Esophagus muscularis mucosa (tissue), 4 donors: ENCODE data around the gene PPP2R5C. TPM values are rescaled to one million over a fixed set of nuclear protein-coding genes. Genes with fewer than 3 reads are reported as not detected.

ENCODE experiments used
- DNase-seq: peaks from one replicate; pipeline ENCODE4 v3.0.0-alpha.2; 2017; ENCODE audit errors: extremely low spot score
- H3K27ac ChIP-seq, 4 donors: fragments of 200-600 bp; sonication (generic); replicated peaks in 1 of 4; 1 replicate in 3 of 4; 2 replicates in 1 of 4; pipeline ENCODE4 v1.5.1; 2016 to 2019; ENCODE audit warnings: mild to moderate bottlenecking in 1 of 4
- H3K27me3 ChIP-seq, 4 donors: fragments of 200-600 bp; sonication (generic); one replicate each; pipeline versions ENCODE4 v1.5.1 to v1.6.0; 2016 to 2019
- H3K36me3 ChIP-seq, 4 donors: fragments of 200-600 bp; sonication (generic); one replicate each; pipeline ENCODE4 v1.5.1; 2016 to 2019
- H3K4me1 ChIP-seq, 4 donors: fragments of 200-600 bp; sonication (generic); one replicate each; pipeline ENCODE4 v1.5.1; 2016 to 2019
- H3K4me3 ChIP-seq, 4 donors: fragments of 200-600 bp; sonication (generic); 1 replicate in 2 of 4; 2 replicates in 2 of 4; pipeline ENCODE4 v1.5.1; 2016 to 2019; ENCODE audit warnings: mild to moderate bottlenecking in 4 of 4, moderate library complexity in 1 of 4
- H3K9me3 ChIP-seq, 4 donors: fragments of 200-600 bp; sonication (generic); 1 replicate in 3 of 4; 2 replicates in 1 of 4; pipeline ENCODE4 v1.5.1; 2016 to 2019
- CTCF ChIP-seq, 3 experiments: fragments of 200-600 bp in 2 of 3; fragments of 450-650 bp in 1 of 3; sonication (generic) in 2 of 3; IDR thresholded peaks; one replicate each; pipeline ENCODE4 v1.5.1; 2017 to 2019; ENCODE audit warnings: antibody characterized with exemption in 3 of 3, mild to moderate bottlenecking in 2 of 3, moderate library complexity in 1 of 3
- EP300 ChIP-seq: sonication (generic); formaldehyde crosslinking; IDR thresholded peaks from one replicate; pipeline ENCODE4 v1.6.1; 2017; ENCODE audit warnings: antibody characterized with exemption
- POLR2A ChIP-seq: fragments of 450-650 bp; IDR thresholded peaks from one replicate; pipeline ENCODE4 v1.6.1; 2017; ENCODE audit warnings: antibody characterized with exemption, moderate library complexity, mild to moderate bottlenecking, low read depth
- POLR2AphosphoS5 ChIP-seq, 2 donors: sonication (generic); formaldehyde crosslinking; IDR thresholded peaks; one replicate each; pipeline ENCODE4 v1.6.1; 2017; ENCODE audit warnings: antibody characterized with exemption in 2 of 2
- WGBS: methylation state at CpG from one replicate; pipeline ENCODE4 v1.1.5; 2018; 5-methylcytosine and 5-hydroxymethylcytosine counted together
- intact Hi-C: fragments of 100-400 bp; cut with DNase I; formaldehyde crosslinking; loops from one replicate; pipeline ENCODE4 v1.15.1; 2023
- total RNA-seq, 4 donors: library from RNA; depleted of rRNA; stranded (reverse); fragments of >200 nt; gene quantifications; one replicate each; pipeline versions ENCODE4 v1.1.0 to v1.2.1, GENCODE V29; 2016

PPP2R5C gene
- total RNA-seq, 4 donors from 2014 or later: 103 to 142 (median 131) TPM

DNA sequence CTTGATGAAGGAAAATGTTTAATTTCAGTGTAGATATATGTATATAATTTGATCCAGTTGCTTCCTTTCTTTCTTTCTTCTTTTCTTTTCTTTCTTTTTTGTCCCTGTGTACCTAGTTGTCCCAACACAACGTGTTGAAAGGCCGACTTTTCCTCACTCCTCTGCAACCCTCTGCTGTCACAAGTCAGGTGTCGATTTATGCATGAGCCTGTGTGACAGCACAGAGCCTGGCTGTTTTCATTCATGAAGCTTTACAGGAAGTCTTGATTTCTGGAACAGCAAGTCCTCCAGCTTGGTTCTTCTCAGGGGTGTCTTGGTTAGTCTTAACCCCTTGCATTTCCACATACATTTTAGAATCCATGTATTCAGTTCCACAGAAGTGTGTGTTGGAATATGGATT, 88.1 kb downstream of the PPP2R5C start:
- 71% methylated on average over 3 of the region's 3 CpGs for WGBS
- Histone ChIP-seq H3K36me3 (peaks cover 0 to 2% (median 0%) of the 10 kb centered on the region in 4 donors), H3K4me1 (peaks cover 23 to 66% (median 44%) of the 10 kb centered on the region in 4 donors), H3K4me3 (no peak overlapping the region), H3K9me3 (no peaks in the 10 kb centered on the region), H3K27me3 (no peaks in the 10 kb centered on the region), H3K27ac (no peak overlapping the region)
- no peak for DNase-seq
- TF ChIP-seq CTCF (IDR thresholded peaks at IDR 0.05) (no peak), POLR2A (no peak), POLR2AphosphoS5 (IDR thresholded peaks at IDR 0.05) (no peak), EP300 (no peak)
- intact Hi-C loops: no loop called here

DNA sequence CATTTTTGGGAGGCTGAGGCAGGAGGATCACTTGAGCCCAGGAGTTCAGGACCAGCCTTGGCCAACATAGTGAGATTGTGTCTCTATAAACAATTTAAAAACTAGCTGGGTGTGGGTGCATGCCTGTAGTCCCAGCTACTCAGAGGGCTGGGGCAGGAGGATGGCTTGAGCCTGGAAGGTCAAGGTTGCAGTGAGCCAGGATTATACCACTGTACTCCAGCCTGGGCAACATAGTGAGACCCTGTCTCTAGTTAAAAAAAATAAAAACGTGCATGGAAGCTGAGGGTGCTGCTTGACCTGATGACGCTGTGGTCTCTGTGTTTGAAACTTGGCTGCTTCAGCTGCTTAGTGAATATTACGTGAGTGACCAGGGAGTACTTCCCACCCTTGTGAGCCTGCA, 89.7 kb downstream of the PPP2R5C start:
- no peak for TF ChIP-seq POLR2AphosphoS5 (IDR thresholded peaks at IDR 0.05)
- TF ChIP-seq POLR2A: no peak
- no peak for TF ChIP-seq EP300
- TF ChIP-seq CTCF (IDR thresholded peaks at IDR 0.05): no peak
- H3K27ac ChIP-seq: no peak overlapping the region
- no peak overlapping the region for H3K4me3 ChIP-seq
- H3K9me3 ChIP-seq: no peaks in the 10 kb centered on the region
- no peak for DNase-seq
- 93% methylated on average over 3 of the region's 3 CpGs for WGBS
- no peaks in the 10 kb centered on the region for H3K27me3 ChIP-seq
- intact Hi-C loops: no loop called here
- H3K36me3 ChIP-seq: no peaks in the 10 kb centered on the region
- H3K4me1 ChIP-seq: peaks cover 27 to 72% (median 58%) of the 10 kb centered on the region in 4 donors

DNA sequence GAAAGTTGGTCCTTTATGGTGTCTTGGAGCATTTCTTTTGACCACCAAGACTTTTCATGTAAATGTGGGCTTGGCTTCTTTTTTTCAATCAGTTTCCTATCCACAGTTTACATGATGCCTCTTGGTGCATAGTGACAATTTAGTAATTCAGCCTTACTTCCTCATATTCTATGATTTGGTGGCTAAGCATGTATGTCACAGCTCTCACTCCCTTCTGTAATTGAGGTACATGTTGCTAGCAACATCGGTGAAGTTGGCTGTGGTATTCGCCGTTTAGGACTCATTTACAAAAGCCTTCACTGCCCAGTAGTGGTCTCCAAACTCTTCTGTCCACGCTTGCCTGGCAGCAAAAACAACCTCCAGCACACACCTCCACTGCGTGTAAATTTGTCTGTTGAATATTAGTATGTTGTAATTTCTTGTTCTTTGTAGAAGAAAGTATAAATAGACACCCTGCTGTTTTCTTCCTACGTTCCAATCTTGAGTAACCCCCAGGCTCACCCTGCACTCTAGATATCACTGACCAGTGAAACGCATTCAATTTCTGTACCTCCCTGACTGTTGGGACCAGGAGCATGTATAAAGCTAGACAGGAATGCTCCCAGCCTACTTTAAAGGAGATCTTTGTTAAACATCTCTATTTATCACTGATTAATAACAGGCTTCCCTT, 90.4 kb downstream of the PPP2R5C start:
- TF ChIP-seq POLR2A: no peak
- TF ChIP-seq EP300: no peak
- TF ChIP-seq POLR2AphosphoS5 (IDR thresholded peaks at IDR 0.05): no peak
- TF ChIP-seq CTCF (IDR thresholded peaks at IDR 0.05): no peak
- Histone ChIP-seq H3K27me3 (no peaks in the 10 kb centered on the region), H3K9me3 (no peaks in the 10 kb centered on the region), H3K36me3 (no peaks in the 10 kb centered on the region), H3K4me3 (no peak overlapping the region), H3K27ac (no peak overlapping the region), H3K4me1 (peaks cover 27 to 73% (median 62%) of the 10 kb centered on the region in 4 donors)
- WGBS: 81% methylated on average over 7 of the region's 7 CpGs
- intact Hi-C loops: no loop called here
- no peak for DNase-seq

DNA sequence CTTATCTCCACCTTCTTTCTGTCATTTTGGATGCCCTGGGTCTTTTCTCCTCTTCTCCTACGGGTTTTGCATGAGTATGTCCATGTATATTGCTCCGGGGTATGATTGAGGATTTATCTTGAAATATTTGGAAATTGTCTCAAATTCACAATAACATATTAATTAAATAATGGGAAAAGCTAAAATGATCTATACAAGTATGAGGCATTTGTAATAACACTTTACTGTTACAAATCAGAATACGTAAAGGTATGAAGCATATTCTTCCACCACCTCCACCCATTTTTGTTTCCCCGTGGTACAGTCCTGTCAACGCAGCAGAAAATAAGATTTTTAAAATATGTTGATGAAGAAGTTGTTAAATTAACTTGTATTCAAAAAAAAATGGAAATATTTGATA, 91.3 kb downstream of the PPP2R5C start:
- TF ChIP-seq EP300 (no peak), CTCF (IDR thresholded peaks at IDR 0.05) (no peak), POLR2AphosphoS5 (IDR thresholded peaks at IDR 0.05) (no peak), POLR2A (no peak)
- 93% methylated on average over 5 of the region's 5 CpGs for WGBS
- intact Hi-C loops: no loop called here
- Histone ChIP-seq H3K27ac (no peak overlapping the region), H3K36me3 (peaks cover 0 to 7% (median 2%) of the 10 kb centered on the region in 4 donors), H3K9me3 (no peaks in the 10 kb centered on the region), H3K4me3 (no peak overlapping the region), H3K27me3 (no peaks in the 10 kb centered on the region), H3K4me1 (peaks cover 27 to 72% (median 62%) of the 10 kb centered on the region in 4 donors)
- DNase-seq: no peak
